DND-41 (cell line): ENCODE data around the gene ACVRL1.

Experiments used
- CTCF ChIP-seq: IDR thresholded peaks from 2 replicates; pipeline ENCODE4 v1.5.1; 2012; ENCODE audit warnings: borderline replicate concordance, low read length, moderate library complexity, mild to moderate bottlenecking; ENCODE audit not compliant: poor library complexity, severe bottlenecking; ENCODE audit errors: extremely low read depth
- EZH2 ChIP-seq: IDR thresholded peaks from 3 replicates; pipeline ENCODE4 v1.6.1; 2012; ENCODE audit warnings: borderline replicate concordance, low read depth, mild to moderate bottlenecking, moderate library complexity, low read length, inconsistent platforms; ENCODE audit not compliant: severe bottlenecking

GRCh38 chr12:51972422-51972812 is 65.1 kb downstream of the ACVRL1 start:
- TF ChIP-seq CTCF (no peak), EZH2 (no peak)
